ENCODE measurements around the gene CAMSAP1.

DNA sequence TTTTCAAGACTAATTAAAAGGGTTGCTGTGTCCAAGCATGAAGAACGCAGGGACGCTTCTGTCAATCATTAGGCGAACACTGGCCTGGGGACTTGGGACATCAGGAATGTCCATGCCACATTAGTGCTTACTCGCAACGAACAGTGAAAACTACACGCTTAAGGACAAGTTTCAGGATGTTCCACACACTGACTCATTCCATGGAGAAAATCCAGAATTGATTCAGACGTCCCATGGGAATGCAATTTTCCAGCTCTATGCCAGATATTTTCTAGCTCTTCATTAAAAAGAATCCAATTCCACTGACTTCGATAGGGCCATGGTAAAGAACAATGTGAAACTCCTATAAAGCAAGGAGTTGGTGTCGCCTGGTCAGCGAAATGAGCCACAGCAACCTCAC is 98.2 kb downstream of the CAMSAP1 start:
- TF ChIP-seq, protein P1, sequence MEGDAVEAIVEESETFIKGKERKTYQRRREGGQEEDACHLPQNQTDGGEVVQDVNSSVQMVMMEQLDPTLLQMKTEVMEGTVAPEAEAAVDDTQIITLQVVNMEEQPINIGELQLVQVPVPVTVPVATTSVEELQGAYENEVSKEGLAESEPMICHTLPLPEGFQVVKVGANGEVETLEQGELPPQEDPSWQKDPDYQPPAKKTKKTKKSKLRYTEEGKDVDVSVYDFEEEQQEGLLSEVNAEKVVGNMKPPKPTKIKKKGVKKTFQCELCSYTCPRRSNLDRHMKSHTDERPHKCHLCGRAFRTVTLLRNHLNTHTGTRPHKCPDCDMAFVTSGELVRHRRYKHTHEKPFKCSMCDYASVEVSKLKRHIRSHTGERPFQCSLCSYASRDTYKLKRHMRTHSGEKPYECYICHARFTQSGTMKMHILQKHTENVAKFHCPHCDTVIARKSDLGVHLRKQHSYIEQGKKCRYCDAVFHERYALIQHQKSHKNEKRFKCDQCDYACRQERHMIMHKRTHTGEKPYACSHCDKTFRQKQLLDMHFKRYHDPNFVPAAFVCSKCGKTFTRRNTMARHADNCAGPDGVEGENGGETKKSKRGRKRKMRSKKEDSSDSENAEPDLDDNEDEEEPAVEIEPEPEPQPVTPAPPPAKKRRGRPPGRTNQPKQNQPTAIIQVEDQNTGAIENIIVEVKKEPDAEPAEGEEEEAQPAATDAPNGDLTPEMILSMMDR (IDR thresholded peaks at IDR 0.05) = no peak
- TF ChIP-seq POLR2AphosphoS5 (IDR thresholded peaks at IDR 0.05; ENCODE audit: low read depth, low read length) (no peak), SIN3A (IDR thresholded peaks at IDR 0.05; ENCODE audit: borderline replicate concordance, insufficient read depth, low read depth, low read length) (no peak), TCF7L2 (IDR thresholded peaks at IDR 0.05; ENCODE audit: low read depth, low read length) (no peak)
